Activated CD4-positive, CD25-positive, alpha-beta regulatory T cell (primary cell): Measurements from ENCODE around the gene FLOT1.

Experiments
- DNase-seq, 4 experiments: peaks; one replicate each; lab custom pipeline; 2025; lab: John Stamatoyannopoulos, UW

Gene FLOT1

GRCh38 chr6:30742316-30743098 lies at the start of gene FLOT1:
TSS of gene FLOT1 (minus strand) at chr6:30742687. CDS start at chr6:30742189, 498 bp downstream.
- peak; percentile 60 to 87 (median 74) for DNase-seq

GRCh38 chr6:30790724-30791383 lies 48.4 kb upstream of the FLOT1 start:
- no peak for DNase-seq

- DNase-seq: no peak
Observed at GRCh38 chr6:30789606-30790005, 47.1 kb upstream of the FLOT1 start.

- no peak for DNase-seq
Observed at GRCh38 chr6:30787954-30788353, 45.5 kb upstream of the FLOT1 start.

GRCh38 chr6:30782425-30783014 lies 40.0 kb upstream of the FLOT1 start:
- no peak for DNase-seq

GRCh38 chr6:30781743-30782424 lies 39.4 kb upstream of the FLOT1 start:
- no peak for DNase-seq

GRCh38 chr6:30781395-30781742 lies 38.9 kb upstream of the FLOT1 start:
- DNase-seq: no peak

GRCh38 chr6:30780642-30780920 lies 38.1 kb upstream of the FLOT1 start:
- no peak for DNase-seq

- DNase-seq: no peak
Observed at GRCh38 chr6:30779850-30780641, 37.6 kb upstream of the FLOT1 start.

- DNase-seq: no peak
Observed at GRCh38 chr6:30778001-30778635, 35.6 kb upstream of the FLOT1 start.

- DNase-seq: no peak
Observed at GRCh38 chr6:30777155-30777485, 34.6 kb upstream of the FLOT1 start.

- DNase-seq: no peak
Observed at GRCh38 chr6:30776390-30777154, 34.1 kb upstream of the FLOT1 start.

- DNase-seq: no peak
Observed at GRCh38 chr6:30775104-30775503, 32.6 kb upstream of the FLOT1 start.

GRCh38 chr6:30774701-30775100 lies 32.2 kb upstream of the FLOT1 start:
- no peak for DNase-seq

GRCh38 chr6:30770592-30770991 lies 28.1 kb upstream of the FLOT1 start:
- no peak for DNase-seq

- DNase-seq: no peak
Observed at GRCh38 chr6:30769853-30770524, 27.5 kb upstream of the FLOT1 start.

- DNase-seq: peak; percentile 19 to 52 (median 27)
Observed at GRCh38 chr6:30769088-30769852, 26.8 kb upstream of the FLOT1 start.

- no peak for DNase-seq
Observed at GRCh38 chr6:30768634-30769087, 26.2 kb upstream of the FLOT1 start.

- no peak for DNase-seq
Observed at GRCh38 chr6:30767944-30768301, 25.4 kb upstream of the FLOT1 start.
